Duodenal mucosa (tissue), 2 donors: Measurements from ENCODE around the gene WDR70.

Experiments used
- H3K27ac ChIP-seq: one replicate; pipeline ENCODE4 v1.7.0; 2013; ENCODE audit warnings: low read depth, low read length
- H3K27me3 ChIP-seq, 2 donors: one replicate each; pipeline ENCODE4 v1.7.0; 2013; ENCODE audit warnings: low read length in 2 of 2, control low read depth in 1 of 2; ENCODE audit not compliant: insufficient read depth in 2 of 2, control insufficient read depth in 1 of 2
- H3K36me3 ChIP-seq, 2 donors: one replicate each; pipeline ENCODE4 v1.7.0; 2013; ENCODE audit warnings: low read length in 2 of 2, control low read depth in 1 of 2; ENCODE audit not compliant: insufficient read depth in 2 of 2, control insufficient read depth in 1 of 2
- H3K4me1 ChIP-seq, 2 donors: one replicate each; pipeline ENCODE4 v1.7.0; 2013; ENCODE audit warnings: low read length in 2 of 2, control low read depth in 1 of 2; ENCODE audit not compliant: insufficient read depth in 2 of 2, control insufficient read depth in 1 of 2
- H3K4me3 ChIP-seq, 2 donors: one replicate each; pipeline ENCODE4 v1.7.0; 2013; ENCODE audit warnings: low read length in 2 of 2, low read depth in 1 of 2
- H3K9ac ChIP-seq, 2 donors: one replicate each; pipeline ENCODE4 v1.7.0; 2013; ENCODE audit warnings: low read length in 2 of 2, low read depth in 1 of 2
- H3K9me3 ChIP-seq, 2 donors: one replicate each; pipeline ENCODE4 v1.7.0; 2013; ENCODE audit warnings: low read length in 2 of 2, control low read depth in 1 of 2; ENCODE audit not compliant: control insufficient read depth in 1 of 2

WDR70 gene

DNA sequence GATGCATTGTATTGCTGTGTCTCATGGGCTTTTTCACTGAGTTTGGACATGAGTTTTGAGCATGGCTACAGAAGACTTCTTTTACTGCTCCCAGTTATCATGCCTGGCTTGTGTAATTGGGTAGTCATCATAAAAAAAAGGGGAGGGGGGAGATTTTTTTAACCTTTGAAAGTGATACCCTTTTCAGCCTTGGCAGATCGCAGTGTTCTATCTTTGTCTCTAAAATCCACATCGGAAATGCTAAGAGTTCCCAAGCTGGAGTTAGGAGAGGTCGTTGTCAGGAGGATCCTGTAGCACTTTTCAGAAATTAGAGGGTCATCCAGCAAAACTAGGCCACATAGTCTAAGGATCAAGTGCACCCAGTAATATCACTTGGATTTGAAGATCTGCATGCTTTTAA lies 188.4 kb downstream of the WDR70 start:
- Histone ChIP-seq H3K4me1 (peaks cover 19 to 28% of the 10 kb centered on the region in 2 donors), H3K4me3 (no peak overlapping the region), H3K9me3 (no peaks in the 10 kb centered on the region), H3K9ac (no peak overlapping the region), H3K27ac (no peak overlapping the region), H3K27me3 (no peaks in the 10 kb centered on the region), H3K36me3 (no peaks in the 10 kb centered on the region)

DNA sequence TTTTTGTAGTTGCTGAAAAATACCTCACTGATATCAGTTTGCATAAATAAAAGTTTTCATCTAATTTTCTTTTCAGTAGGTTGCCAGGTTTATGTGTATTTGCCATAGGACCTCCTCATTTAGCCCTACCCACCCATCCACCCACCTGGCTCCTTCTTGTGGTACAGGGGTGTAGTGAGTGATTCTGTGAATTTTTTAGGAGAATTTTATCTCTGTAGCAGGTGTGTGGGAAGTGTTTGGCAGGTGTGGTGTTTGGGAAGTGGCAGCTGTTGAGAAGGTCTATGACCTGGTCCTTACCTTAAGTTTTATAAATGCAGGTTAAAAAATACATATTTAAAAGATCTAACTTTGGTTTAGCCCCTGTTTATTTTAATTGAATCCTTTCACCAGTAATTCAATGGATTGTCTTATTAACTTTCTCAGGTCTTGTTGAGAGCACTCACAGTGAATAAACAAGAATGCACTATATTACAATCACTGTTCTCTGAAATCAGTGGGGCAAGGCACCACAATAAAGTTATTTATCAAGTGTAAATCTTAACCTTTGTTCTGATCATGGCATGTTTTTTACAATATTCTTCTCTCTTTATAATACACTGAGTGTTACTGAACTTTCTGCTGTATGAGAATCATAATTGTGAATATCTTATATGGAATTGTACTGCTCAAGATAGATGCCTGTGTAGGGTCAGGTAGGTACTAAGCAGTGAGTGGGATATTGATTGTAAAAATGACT lies 189.1 kb downstream of the WDR70 start:
- Histone ChIP-seq H3K27me3 (no peaks in the 10 kb centered on the region), H3K9me3 (no peaks in the 10 kb centered on the region), H3K4me1 (peaks cover 19 to 28% of the 10 kb centered on the region in 2 donors), H3K36me3 (no peaks in the 10 kb centered on the region), H3K27ac (no peak overlapping the region), H3K4me3 (no peak overlapping the region), H3K9ac (no peak overlapping the region)

DNA sequence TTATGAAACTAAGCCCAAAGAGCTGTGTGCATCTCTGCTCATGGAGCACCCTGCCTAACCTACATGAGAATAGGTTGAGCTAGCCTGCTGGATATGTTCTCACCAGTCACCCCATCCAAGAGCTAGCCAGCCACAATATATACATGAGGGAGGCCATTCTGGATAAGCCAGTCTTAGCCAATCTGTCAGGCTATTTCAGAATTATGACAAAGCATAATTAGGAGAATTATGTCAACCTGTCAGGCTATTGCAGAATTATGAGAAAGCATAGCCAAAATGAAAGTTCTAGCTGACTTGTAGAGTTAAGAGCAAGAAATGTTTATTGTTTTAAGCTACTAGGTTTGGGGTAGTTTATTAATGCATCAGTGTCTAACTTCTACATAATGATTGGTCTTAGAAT lies 189.8 kb downstream of the WDR70 start:
- Histone ChIP-seq H3K9ac (no peak overlapping the region), H3K4me1 (peaks cover 19 to 30% of the 10 kb centered on the region in 2 donors), H3K4me3 (no peak overlapping the region), H3K27ac (no peak overlapping the region), H3K27me3 (no peaks in the 10 kb centered on the region), H3K36me3 (no peaks in the 10 kb centered on the region), H3K9me3 (no peaks in the 10 kb centered on the region)

DNA sequence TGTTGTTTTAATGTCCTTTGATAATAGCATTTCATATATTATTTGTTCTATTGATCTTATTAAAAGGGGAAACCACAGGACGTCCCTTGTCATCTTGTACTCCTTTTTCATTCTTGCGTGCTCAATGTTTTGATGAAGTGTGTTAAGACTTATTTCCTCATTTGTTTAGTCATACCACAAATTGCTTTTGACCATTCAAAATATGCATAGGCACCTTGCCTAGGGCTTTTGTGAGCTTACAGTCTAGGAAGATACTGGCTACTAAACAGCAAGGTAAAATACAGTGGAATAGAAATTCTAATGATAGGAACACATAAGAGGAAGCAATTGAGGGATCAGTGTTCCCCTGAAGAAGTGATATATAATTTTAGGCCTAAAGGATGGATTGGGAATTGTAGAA lies 190.3 kb downstream of the WDR70 start:
- Histone ChIP-seq H3K4me3 (no peak overlapping the region), H3K27me3 (no peaks in the 10 kb centered on the region), H3K9me3 (no peaks in the 10 kb centered on the region), H3K27ac (no peak overlapping the region), H3K4me1 (peaks cover 19 to 36% of the 10 kb centered on the region in 2 donors), H3K9ac (no peak overlapping the region), H3K36me3 (no peaks in the 10 kb centered on the region)

DNA sequence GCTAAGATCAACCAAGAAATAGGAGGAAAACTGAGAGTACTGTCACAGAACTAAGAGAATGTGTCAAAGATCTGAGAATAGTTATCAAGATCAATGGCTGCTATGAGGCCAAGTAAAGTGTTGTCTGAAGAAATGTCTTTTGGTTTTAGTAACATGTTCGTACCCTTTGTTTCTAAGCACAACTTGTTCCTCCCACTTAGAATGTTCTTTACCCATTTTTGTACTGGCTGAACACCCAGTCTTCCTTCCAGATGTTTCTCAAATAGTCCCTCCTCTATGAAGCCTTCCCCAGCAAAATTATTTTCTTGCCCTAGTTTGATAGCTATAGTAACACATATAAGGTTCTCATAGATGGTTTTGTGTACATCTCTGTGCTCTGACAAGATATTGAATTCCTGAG lies 191.5 kb downstream of the WDR70 start:
- Histone ChIP-seq H3K4me3 (no peak overlapping the region), H3K9ac (no peak overlapping the region), H3K27ac (no peak overlapping the region), H3K9me3 (no peaks in the 10 kb centered on the region), H3K27me3 (no peaks in the 10 kb centered on the region), H3K36me3 (no peaks in the 10 kb centered on the region), H3K4me1 (peaks cover 21 to 38% of the 10 kb centered on the region in 2 donors)

DNA sequence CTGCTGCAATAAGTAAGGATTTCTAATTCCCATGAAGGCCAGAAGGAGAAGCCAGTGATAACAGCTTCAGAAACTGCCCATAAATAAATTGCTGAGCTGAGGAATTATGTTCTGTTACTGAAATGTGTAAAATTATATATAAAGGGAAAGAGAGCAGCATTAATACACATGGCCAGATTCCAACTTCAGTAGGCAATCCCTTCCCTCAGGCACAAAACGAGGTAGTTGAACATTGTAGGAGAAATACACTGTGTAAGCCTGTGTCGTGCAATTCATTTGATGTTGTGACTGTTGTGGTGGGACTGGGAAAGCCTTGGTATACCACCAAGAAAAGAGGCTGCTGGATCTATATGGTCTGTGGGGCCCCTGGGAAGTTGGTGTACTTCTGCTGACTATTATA lies 192.9 kb downstream of the WDR70 start:
- peaks cover 18 to 34% of the 10 kb centered on the region in 2 donors for H3K4me1 ChIP-seq
- H3K36me3 ChIP-seq, result no peaks in the 10 kb centered on the region
- H3K9me3 ChIP-seq, result no peaks in the 10 kb centered on the region
- no peaks in the 10 kb centered on the region for H3K27me3 ChIP-seq
- H3K9ac ChIP-seq, result no peak overlapping the region
- no peak overlapping the region for H3K4me3 ChIP-seq
- H3K27ac ChIP-seq, result no peak overlapping the region

DNA sequence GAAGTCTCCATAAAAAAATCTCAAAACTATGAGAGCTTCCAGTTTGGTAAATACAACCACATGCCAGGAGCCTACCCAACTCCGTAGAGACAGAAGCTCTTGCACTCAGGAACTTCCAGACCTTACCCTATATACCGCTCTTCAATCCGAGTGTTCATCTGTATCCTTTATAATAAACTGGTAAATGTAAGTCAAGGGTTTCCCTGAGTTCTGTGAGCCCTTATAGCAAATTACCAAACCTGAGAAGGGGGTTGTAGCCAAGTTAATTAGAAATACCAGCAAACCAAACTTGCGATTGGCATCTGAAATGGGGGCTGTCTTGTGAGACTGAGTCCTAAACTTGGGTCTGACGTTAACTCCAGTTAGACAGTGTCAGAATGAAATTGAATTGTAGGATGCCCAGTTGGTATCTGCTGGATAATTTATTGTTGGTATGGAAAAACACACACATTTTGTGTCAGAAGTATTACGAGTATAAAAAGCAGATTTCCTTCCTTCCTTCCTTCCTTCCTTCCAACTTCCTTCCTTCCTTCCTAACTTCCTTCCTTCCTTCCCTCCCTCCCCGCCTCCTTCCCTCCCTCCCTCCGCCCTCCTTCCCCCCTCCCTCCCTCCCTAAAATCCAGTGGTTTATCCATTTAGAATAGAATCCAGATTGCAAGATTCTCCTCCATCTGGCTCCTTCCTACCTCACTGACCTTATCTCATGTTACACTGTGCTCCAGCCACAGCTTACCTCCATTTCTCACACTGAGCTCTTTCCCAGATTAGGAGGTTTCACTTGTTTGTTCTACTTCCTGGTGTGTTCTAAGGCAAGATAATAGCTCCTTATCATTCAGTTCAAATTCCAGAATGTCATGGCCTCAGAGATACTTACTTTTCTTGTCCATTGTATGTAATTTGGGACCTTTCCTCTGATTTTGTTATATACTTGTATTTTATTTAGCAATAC lies 196.7 kb downstream of the WDR70 start:
- Histone ChIP-seq H3K9ac (no peak overlapping the region), H3K4me1 (peaks cover 17 to 34% of the 10 kb centered on the region in 2 donors), H3K36me3 (no peaks in the 10 kb centered on the region), H3K27ac (no peak overlapping the region), H3K9me3 (no peaks in the 10 kb centered on the region), H3K4me3 (no peak overlapping the region), H3K27me3 (no peaks in the 10 kb centered on the region)

DNA sequence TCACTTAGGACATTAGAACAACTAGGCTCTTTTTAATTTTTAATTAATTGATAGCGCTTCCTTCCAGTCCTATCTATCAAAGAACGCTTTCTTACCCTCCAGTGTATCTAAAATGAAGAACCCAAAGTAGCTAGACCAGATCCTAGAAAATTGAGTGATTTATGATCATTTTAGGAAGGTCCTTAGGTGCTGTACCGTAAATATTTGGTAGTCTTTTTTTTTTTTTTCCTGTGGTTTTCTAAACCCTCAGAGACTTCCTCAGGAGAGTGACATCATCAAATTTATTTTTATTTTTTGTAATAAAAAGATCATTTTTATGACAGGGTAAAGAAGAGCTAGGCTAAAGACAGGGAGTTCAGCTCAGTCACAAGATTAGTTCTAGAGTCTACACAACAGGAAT lies 197.4 kb downstream of the WDR70 start:
- Histone ChIP-seq H3K4me3 (no peak overlapping the region), H3K4me1 (peaks cover 17 to 34% of the 10 kb centered on the region in 2 donors), H3K9me3 (no peaks in the 10 kb centered on the region), H3K36me3 (no peaks in the 10 kb centered on the region), H3K27me3 (no peaks in the 10 kb centered on the region), H3K9ac (no peak overlapping the region), H3K27ac (no peak overlapping the region)

DNA sequence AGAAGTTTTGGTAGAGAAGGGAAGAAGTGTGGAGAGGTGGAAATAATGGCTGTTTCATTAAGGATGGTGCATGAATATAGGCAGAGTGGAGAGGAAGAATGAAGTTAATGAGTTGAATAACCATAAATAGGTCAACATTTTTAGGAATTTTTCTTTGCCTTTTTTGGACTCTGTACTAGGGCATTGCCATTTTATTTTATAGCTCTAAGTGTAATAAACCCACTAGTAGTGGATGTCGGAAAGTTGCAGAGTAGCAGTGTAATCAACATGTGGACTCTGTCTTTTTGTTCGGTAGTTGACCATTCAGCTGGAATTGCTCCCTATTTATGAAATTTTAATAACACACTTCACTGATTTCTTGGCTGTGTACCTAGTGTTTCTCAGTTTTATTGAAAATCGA lies 199.1 kb downstream of the WDR70 start:
- no peak overlapping the region for H3K4me3 ChIP-seq
- no peak overlapping the region for H3K9ac ChIP-seq
- no peaks in the 10 kb centered on the region for H3K9me3 ChIP-seq
- no peaks in the 10 kb centered on the region for H3K36me3 ChIP-seq
- H3K4me1 ChIP-seq, result peaks cover 17 to 34% of the 10 kb centered on the region in 2 donors
- H3K27ac ChIP-seq, result no peak overlapping the region
- H3K27me3 ChIP-seq, result no peaks in the 10 kb centered on the region

DNA sequence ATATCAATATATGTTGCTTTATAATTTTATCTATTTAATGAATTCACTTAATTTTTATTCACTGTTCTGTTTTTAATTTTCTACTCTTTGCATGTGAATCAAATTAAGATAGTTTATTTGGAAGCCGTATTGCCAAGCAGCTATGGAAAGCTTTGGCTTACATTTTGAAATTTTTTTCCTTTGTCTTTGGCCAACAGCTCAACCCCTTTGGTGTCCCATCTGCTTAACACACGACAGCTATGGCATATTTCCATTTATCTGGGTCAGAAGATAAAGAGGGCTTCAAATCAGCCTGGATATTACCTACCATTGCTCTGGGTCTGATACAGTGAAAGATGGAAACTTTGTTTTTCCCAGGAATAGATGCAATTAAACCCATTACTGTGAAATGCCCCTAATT lies 201.0 kb downstream of the WDR70 start:
- no peaks in the 10 kb centered on the region for H3K27me3 ChIP-seq
- H3K9ac ChIP-seq, result no peak overlapping the region
- H3K4me1 ChIP-seq, result peaks cover 17 to 23% of the 10 kb centered on the region in 2 donors
- no peaks in the 10 kb centered on the region for H3K9me3 ChIP-seq
- no peaks in the 10 kb centered on the region for H3K36me3 ChIP-seq
- no peak overlapping the region for H3K27ac ChIP-seq
- no peak overlapping the region for H3K4me3 ChIP-seq
